ENCODE results near the gene SPEF1.
"Not testable (repeated sequence)": the region's sequence is repeated elsewhere in the genome, so short reads cannot be mapped to it uniquely, and the experiment has no call there.

The SPEF1 gene, protein sequence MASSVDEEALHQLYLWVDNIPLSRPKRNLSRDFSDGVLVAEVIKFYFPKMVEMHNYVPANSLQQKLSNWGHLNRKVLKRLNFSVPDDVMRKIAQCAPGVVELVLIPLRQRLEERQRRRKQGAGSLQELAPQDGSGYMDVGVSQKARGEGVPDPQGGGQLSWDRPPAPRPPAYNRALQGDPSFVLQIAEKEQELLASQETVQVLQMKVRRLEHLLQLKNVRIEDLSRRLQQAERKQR

DNA sequence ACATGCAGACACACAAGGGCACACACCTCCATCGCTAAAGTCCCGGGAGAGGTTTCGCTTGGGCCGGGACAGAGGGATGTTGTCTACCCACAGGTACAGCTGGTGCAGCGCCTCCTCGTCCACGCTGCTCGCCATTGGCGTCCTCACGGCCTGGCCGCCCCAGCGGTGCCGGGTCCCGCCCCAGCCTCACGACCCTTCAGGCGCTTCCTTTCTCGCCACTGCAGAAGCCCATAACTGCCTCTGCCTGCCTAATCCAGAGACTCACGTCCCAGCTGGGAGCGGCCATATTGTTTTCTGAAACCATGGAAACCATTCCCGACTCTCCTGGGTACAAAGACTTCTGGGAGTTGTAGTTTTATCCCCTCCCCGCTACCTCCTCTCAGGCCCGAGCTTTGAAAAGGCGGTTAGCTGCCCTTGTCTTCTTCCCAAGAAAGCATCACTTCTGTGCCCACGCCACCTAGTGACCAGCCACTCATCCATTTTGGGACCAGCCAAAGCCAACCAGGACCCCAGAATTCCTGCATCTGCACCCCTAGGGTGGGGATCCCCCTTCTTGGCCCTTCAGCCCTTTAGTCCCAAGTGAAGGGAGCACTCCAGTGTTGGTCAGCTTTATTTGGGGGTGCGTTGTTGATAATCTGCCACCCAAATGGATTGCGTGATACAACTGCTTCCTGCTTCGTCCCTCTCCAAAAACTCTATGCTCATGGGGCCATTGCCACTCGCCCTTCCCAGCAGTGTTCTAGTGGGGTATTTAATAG is at the start of gene SPEF1:
SPEF1 (minus strand) TSS at position 296 of the 758 bp plus-strand sequence; CDS start at position 135, 161 bp downstream.
- peak within 1 kb of the TSS; percentile 18 for H3K4me3 ChIP-seq (ENCODE audit: low read depth, low read length)
- TF ChIP-seq, protein P1, sequence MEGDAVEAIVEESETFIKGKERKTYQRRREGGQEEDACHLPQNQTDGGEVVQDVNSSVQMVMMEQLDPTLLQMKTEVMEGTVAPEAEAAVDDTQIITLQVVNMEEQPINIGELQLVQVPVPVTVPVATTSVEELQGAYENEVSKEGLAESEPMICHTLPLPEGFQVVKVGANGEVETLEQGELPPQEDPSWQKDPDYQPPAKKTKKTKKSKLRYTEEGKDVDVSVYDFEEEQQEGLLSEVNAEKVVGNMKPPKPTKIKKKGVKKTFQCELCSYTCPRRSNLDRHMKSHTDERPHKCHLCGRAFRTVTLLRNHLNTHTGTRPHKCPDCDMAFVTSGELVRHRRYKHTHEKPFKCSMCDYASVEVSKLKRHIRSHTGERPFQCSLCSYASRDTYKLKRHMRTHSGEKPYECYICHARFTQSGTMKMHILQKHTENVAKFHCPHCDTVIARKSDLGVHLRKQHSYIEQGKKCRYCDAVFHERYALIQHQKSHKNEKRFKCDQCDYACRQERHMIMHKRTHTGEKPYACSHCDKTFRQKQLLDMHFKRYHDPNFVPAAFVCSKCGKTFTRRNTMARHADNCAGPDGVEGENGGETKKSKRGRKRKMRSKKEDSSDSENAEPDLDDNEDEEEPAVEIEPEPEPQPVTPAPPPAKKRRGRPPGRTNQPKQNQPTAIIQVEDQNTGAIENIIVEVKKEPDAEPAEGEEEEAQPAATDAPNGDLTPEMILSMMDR (IDR thresholded peaks at IDR 0.05; ENCODE audit: borderline replicate concordance, insufficient read depth, low read depth, low read length) = 0 out of 2 replicates have a peak, but pooled peaks have one; percentile 4

DNA sequence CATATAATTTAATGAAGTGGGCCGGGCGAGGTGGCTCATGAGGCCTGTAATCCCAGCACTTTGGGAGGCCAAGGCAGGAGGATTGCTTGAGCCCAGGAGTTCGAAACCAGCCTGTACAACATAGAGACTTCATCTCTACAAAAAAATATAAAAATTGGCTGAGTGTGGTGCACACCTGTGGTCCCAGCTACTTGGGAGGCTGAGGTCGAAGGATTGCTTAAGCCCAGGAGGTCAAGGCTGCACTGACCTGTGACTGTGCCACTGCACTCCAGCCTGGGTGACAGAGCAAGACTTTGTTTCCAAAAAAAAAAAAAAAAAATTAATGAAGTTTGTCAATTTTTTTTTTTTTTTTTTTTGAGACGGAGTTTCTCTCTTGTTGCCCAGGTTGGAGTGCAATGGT is 48.6 kb upstream of the SPEF1 start:
- not testable (repeated sequence) for H3K4me3 ChIP-seq (ENCODE audit: low read depth, low read length)

DNA sequence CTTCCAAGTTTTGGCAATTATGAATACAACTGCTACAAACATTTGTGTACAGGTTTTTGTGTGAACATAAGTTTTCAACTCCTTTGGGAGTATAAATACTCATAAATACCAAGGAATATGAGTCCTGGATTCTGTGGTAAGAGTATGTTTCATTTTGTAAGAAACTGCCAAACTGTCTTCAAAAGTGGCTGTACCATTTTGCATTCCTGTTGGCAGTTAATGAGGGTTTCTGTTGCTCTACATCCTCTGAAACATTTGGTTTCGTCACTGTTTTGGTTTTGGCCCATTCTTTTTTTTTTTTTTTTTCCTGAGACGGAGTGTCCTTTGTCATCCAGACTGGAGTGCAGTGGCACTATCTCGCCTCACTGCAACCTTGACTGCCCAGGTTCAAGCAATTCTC is 47.5 kb upstream of the SPEF1 start:
- TF ChIP-seq, protein P1 (IDR thresholded peaks at IDR 0.05; ENCODE audit: borderline replicate concordance, insufficient read depth, low read depth, low read length) = no peak

DNA sequence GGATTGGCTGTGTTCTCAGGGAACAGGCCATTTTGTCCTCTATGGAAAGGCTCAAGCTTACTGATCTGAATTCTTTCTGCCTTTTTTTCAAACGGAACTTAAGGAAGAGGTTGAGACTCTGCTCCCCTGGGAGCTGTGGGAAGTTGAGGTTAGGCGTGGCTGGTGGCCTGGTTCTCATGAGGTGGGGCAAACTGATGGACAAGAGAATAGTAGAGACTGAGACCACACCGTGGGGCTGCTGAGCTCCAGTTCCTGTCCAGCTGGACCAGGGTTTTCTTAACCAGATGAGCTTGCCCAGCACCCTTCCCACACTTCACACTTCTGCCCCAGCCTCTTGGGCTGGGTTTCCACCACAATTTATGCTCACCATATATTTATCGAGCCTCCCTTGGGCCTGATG is 45.2 kb upstream of the SPEF1 start:
- H3K4me3 ChIP-seq (ENCODE audit: low read depth, low read length) = no peak overlapping the region
- TF ChIP-seq, protein P1 (IDR thresholded peaks at IDR 0.05; ENCODE audit: borderline replicate concordance, insufficient read depth, low read depth, low read length) = no peak

More for the DNA sequence above, 47.5 kb upstream of the SPEF1 start:
- H3K4me3 ChIP-seq (ENCODE audit: low read depth, low read length) = no peak overlapping the region

DNA sequence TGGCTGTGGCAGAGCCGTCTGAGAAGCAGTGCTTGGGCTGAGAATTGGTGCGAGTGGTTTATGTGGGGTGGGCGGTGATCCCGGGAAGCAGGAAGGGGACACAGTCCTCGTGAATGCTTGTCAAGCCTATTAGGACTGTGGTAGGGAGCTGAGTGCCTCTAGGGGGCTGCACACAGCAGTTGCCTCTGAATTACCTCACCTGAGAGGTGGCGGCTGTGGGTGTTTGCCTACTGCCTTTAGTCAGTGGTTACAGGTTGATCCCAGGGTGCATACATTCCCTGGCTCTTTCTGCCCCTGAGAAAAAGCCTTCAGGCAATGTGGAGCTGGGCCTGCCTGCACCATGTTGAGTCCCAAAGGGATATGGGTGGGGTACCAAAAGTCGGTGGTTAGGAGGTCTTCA is 44.3 kb upstream of the SPEF1 start:
- H3K4me3 ChIP-seq (ENCODE audit: low read depth, low read length) = no peak overlapping the region
- TF ChIP-seq, protein P1 (IDR thresholded peaks at IDR 0.05; ENCODE audit: borderline replicate concordance, insufficient read depth, low read depth, low read length) = no peak

DNA sequence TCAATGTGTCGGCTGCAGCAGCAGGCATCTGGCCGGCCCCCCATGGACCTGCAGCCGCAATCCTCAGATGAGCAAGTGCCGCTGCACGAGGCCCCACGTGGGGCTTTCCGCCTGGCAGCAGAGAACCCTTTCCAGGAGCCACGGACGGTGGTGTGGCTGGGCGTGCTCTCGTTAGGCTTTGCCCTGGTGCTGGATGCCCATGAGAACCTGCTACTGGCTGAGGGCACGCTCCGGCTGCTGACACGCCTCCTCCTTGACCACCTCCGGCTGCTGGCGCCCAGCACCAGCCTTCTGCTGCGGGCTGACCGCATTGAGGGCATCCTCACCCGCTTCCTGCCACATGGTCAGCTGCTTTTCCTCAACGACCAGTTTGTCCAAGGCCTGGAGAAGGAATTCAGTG is 42.6 kb upstream of the SPEF1 start:
- TF ChIP-seq, protein P1 (IDR thresholded peaks at IDR 0.05; ENCODE audit: borderline replicate concordance, insufficient read depth, low read depth, low read length) = no peak
- no peak overlapping the region for H3K4me3 ChIP-seq (ENCODE audit: low read depth, low read length)

DNA sequence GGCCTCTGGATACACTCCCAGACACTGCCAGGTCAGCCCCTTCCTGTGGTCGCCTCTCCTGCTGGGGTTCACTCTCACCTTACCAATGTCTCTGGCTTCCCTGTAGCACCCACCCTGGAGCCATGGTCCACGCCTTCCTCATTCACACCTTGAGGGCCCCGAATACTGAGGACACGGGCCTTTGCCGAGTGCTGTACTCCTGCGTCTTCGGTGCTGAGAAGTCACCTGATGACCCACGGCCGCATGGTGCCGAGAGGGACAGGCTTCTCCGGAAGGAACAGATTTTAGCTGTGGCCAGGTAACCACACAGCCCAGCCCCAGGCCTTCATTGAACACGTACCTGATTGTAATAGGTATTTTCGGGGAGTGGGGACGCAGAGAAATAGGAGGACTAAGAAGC is 40.7 kb upstream of the SPEF1 start:
- TF ChIP-seq, protein P1 (IDR thresholded peaks at IDR 0.05; ENCODE audit: borderline replicate concordance, insufficient read depth, low read depth, low read length) = no peak
- H3K4me3 ChIP-seq (ENCODE audit: low read depth, low read length) = no peak overlapping the region
